H1 (cell line): ENCODE measurements around the gene BTAF1.

Source experiments
- CEBPB ChIP-seq: IDR thresholded peaks from 2 replicates; pipeline ENCODE4 v1.6.1; 2012; ENCODE audit warnings: low read depth, low read length
- CTCF ChIP-seq, 3 experiments: IDR thresholded peaks; 1 replicate in 2 of 3; 2 replicates in 1 of 3; pipeline versions ENCODE4 v1.5.1 to v1.6.1; 2011; ENCODE audit warnings: low read length in 3 of 3, mild to moderate bottlenecking in 3 of 3, inconsistent platforms in 2 of 3, low read depth in 1 of 3, moderate library complexity in 1 of 3; ENCODE audit not compliant: insufficient read depth in 1 of 3; ENCODE audit errors: control extremely low read depth in 1 of 3
- GTF2F1 ChIP-seq: IDR thresholded peaks from 2 replicates; pipeline ENCODE4 v1.6.1; 2012; ENCODE audit warnings: low read depth, low read length, improper control_type of control experiment, borderline replicate concordance
- MAFK ChIP-seq: IDR thresholded peaks from 2 replicates; pipeline ENCODE4 v1.6.1; 2012; ENCODE audit warnings: low read depth, mild to moderate bottlenecking, improper control_type of control experiment, low read length
- POLR2A ChIP-seq, 2 experiments: IDR thresholded peaks; 1 replicate in 1 of 2; 2 replicates in 1 of 2; pipeline ENCODE4 v1.6.1; 2011; ENCODE audit warnings: low read depth in 2 of 2, low read length in 2 of 2, mild to moderate bottlenecking in 2 of 2; ENCODE audit errors: control extremely low read depth in 1 of 2
- POLR2AphosphoS5 ChIP-seq: IDR thresholded peaks from 2 replicates; pipeline ENCODE4 v1.6.1; 2011; ENCODE audit warnings: low read depth, low read length
- RAD21 ChIP-seq, 2 experiments: IDR thresholded peaks in 1 of 2; conservative IDR thresholded peaks in 1 of 2; 2 replicates each; pipeline ENCODE4 v1.6.1; 2011; ENCODE audit warnings: low read depth in 2 of 2, low read length in 2 of 2, improper control_type of control experiment in 1 of 2, inconsistent platforms in 1 of 2, mild to moderate bottlenecking in 1 of 2, moderate library complexity in 1 of 2
- RFX5 ChIP-seq: IDR thresholded peaks from 2 replicates; pipeline ENCODE4 v1.6.1; 2011; ENCODE audit warnings: low read depth, low read length, improper control_type of control experiment, borderline replicate concordance
- SP1 ChIP-seq: IDR thresholded peaks from 2 replicates; pipeline ENCODE4 v1.6.1; 2011; ENCODE audit warnings: low read depth, low read length
- SP4 ChIP-seq: IDR thresholded peaks from 2 replicates; pipeline ENCODE4 v1.6.1; 2012; ENCODE audit warnings: low read length, inconsistent platforms
- TAF1 ChIP-seq: IDR thresholded peaks from 2 replicates; pipeline ENCODE4 v1.6.1; 2011; ENCODE audit warnings: mild to moderate bottlenecking, low read depth, low read length

GRCh38 chr10:92075829-92076228 lies 152.3 kb downstream of the BTAF1 start:
- TF ChIP-seq RAD21 (IDR thresholded peaks at IDR 0.05 in 1 of 2, conservative IDR thresholded peaks at IDR 0.05 in 1 of 2; ENCODE audit: low read depth in 2 of 2, low read length in 2 of 2) (no peak), POLR2AphosphoS5 (no peak), TAF1 (no peak), POLR2A (IDR thresholded peaks at IDR 0.05; ENCODE audit: control extremely low read depth in 1 of 2, low read depth in 2 of 2, low read length in 2 of 2) (no peak), CTCF (IDR thresholded peaks at IDR 0.05; ENCODE audit: control extremely low read depth in 1 of 3, insufficient read depth in 1 of 3, low read depth in 1 of 3, low read length in 3 of 3) (no peak), GTF2F1 (no peak), SP4 (no peak), RFX5 (no peak), MAFK (no peak), CEBPB (no peak), SP1 (no peak)
